Mucosa of stomach (tissue), 1 donor: ENCODE data around the gene PDE3A.
"Not testable (repeated sequence)": the region's sequence is repeated elsewhere in the genome, so short reads cannot be mapped to it uniquely, and the experiment has no call there.

Experiments used
- H3K27me3 ChIP-seq: one replicate; pipeline ENCODE4 v1.7.0; 2013; ENCODE audit warnings: mild to moderate bottlenecking, low read length; ENCODE audit not compliant: control insufficient read depth, insufficient read depth
- H3K36me3 ChIP-seq: one replicate; pipeline ENCODE4 v1.7.0; 2013; ENCODE audit warnings: low read length; ENCODE audit not compliant: control insufficient read depth, insufficient read depth
- H3K4me1 ChIP-seq: one replicate; pipeline ENCODE4 v1.7.0; 2013; ENCODE audit warnings: mild to moderate bottlenecking, low read length; ENCODE audit not compliant: control insufficient read depth, insufficient read depth
- H3K4me3 ChIP-seq: one replicate; pipeline ENCODE4 v1.7.0; 2013; ENCODE audit warnings: low read length
- H3K9ac ChIP-seq: one replicate; pipeline ENCODE4 v1.7.0; 2013; ENCODE audit warnings: mild to moderate bottlenecking, low read length, moderate library complexity
- H3K9me3 ChIP-seq: one replicate; pipeline ENCODE4 v1.7.0; 2013; ENCODE audit warnings: mild to moderate bottlenecking, low read length, moderate library complexity; ENCODE audit not compliant: control insufficient read depth
- donor health status: Pancreatic carcinoma.

The PDE3A gene

GRCh38 chr12:20368114-20368650 is at the start of gene PDE3A:
Gene PDE3A (plus strand): TSS chr12:20368537. CDS start chr12:20369285, 748 bp downstream.
- no peaks in the 10 kb centered on the region for H3K4me1 ChIP-seq
- peaks cover 37% of the 10 kb centered on the region for H3K27me3 ChIP-seq
- no peaks in the 10 kb centered on the region for H3K36me3 ChIP-seq
- H3K9ac ChIP-seq, result peak within 1 kb of the TSS; percentile 62
- no peaks in the 10 kb centered on the region for H3K9me3 ChIP-seq
- peak within 1 kb of the TSS; percentile 19 for H3K4me3 ChIP-seq

- H3K4me1 ChIP-seq, result no peaks in the 10 kb centered on the region
These were observed 49.0 kb upstream of the PDE3A start for GRCh38 chr12:20319366-20319765.

GRCh38 chr12:20320552-20320951 is 47.8 kb upstream of the PDE3A start:
- Histone ChIP-seq H3K27me3 (no peaks in the 10 kb centered on the region), H3K4me3 (no peak overlapping the region), H3K36me3 (no peaks in the 10 kb centered on the region), H3K4me1 (no peaks in the 10 kb centered on the region), H3K9me3 (no peaks in the 10 kb centered on the region), H3K9ac (no peak overlapping the region)

More at GRCh38 chr12:20319366-20319765, 49.0 kb upstream of the PDE3A start:
- H3K4me3 ChIP-seq, result no peak overlapping the region
- H3K36me3 ChIP-seq, result no peaks in the 10 kb centered on the region
- no peaks in the 10 kb centered on the region for H3K27me3 ChIP-seq
- H3K9ac ChIP-seq, result no peak overlapping the region
- no peaks in the 10 kb centered on the region for H3K9me3 ChIP-seq

DNA sequence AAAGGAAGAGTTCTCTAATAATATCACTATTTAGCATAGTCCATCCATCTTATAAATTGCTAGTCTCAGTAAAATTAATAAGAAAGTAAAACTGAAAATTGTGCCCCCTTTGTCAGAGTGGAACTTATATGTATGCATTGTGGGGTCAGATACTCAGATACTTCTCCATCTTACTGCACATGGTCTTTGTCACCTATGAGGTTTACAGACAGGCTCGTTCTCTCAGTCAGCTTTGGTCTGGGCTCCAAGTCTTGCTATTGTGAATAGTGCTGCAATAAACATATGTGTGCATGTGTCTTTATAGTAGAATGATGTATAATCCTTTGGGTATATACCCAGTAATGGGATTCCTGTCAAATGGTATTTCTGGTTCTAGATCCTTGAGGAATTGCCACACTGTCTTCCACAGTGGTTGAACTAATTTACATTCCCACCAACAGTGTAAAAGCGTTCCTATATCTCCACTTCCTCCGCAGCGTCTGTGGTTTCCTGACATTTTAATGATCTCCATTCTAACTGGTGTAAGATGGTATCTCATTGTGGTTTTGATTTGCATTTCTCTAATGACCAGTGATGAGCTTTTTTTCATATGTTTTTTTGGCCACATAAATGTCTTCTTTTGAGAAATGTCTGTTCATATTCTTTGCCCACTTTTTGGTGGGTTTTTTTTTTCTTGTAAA is 37.4 kb upstream of the PDE3A start:
- H3K4me1 ChIP-seq, H3K27me3 ChIP-seq, H3K9ac ChIP-seq, H3K36me3 ChIP-seq, H3K4me3 ChIP-seq, H3K9me3 ChIP-seq: not testable (repeated sequence)

- Histone ChIP-seq H3K27me3 (no peaks in the 10 kb centered on the region), H3K9me3 (no peaks in the 10 kb centered on the region), H3K4me3 (no peak overlapping the region), H3K9ac (no peak overlapping the region), H3K36me3 (no peaks in the 10 kb centered on the region), H3K4me1 (no peaks in the 10 kb centered on the region)
These were observed 29.3 kb upstream of the PDE3A start for GRCh38 chr12:20339060-20339459.

DNA sequence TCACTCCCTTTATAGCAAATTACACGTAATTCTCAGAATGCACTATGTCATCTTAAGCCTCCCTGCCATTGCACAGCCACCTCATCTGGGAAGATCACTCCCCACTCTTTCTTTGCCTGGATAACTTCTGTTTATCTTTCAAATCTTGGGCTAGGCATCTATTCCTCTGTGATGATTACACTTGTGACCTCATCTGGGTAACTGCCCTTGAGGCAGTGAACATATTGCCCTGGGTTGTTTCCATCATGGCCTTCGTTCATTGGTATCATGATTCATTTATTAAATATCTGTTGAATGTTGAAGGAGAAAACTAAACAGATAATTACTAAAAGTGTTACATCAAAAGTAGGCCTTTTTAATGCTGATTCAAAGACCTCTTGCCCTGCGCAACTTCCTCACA is 26.2 kb upstream of the PDE3A start:
- Histone ChIP-seq H3K9me3 (no peaks in the 10 kb centered on the region), H3K4me3 (no peak overlapping the region), H3K9ac (no peak overlapping the region)

DNA sequence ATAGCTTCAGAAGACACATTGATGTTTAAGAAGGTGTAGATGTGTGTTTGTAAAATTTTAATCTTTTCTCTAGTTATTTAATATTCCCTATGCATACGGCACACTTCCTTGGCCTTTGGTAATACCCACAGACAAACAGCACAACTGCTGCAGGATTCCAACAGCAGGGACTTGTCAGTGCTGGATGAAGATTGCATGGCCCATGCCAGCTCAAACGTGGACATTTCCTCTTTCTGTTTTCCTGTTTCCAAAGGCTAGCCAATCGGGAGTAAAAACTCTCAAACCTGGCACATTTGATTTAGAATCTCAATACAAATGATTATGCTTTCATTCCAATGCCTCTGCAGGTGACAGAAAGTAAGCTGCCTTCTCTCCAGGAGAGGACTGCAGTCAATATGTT is 22.5 kb upstream of the PDE3A start:
- Histone ChIP-seq H3K9ac (no peak overlapping the region), H3K4me3 (no peak overlapping the region), H3K27me3 (no peaks in the 10 kb centered on the region), H3K4me1 (no peaks in the 10 kb centered on the region), H3K36me3 (no peaks in the 10 kb centered on the region), H3K9me3 (no peaks in the 10 kb centered on the region)

More for the DNA sequence above, 26.2 kb upstream of the PDE3A start:
- Histone ChIP-seq H3K4me1 (no peaks in the 10 kb centered on the region), H3K27me3 (no peaks in the 10 kb centered on the region), H3K36me3 (no peaks in the 10 kb centered on the region)

- Histone ChIP-seq H3K9me3 (no peaks in the 10 kb centered on the region), H3K36me3 (no peaks in the 10 kb centered on the region), H3K9ac (no peak overlapping the region), H3K27me3 (no peaks in the 10 kb centered on the region), H3K4me3 (no peak overlapping the region), H3K4me1 (no peaks in the 10 kb centered on the region)
These were observed 18.3 kb upstream of the PDE3A start for GRCh38 chr12:20350026-20350425.

GRCh38 chr12:20350495-20350894 is 17.8 kb upstream of the PDE3A start:
- Histone ChIP-seq H3K9me3 (no peaks in the 10 kb centered on the region), H3K4me1 (no peaks in the 10 kb centered on the region), H3K9ac (no peak overlapping the region), H3K4me3 (no peak overlapping the region), H3K27me3 (no peaks in the 10 kb centered on the region), H3K36me3 (no peaks in the 10 kb centered on the region)

GRCh38 chr12:20351406-20351805 is 16.9 kb upstream of the PDE3A start:
- no peak overlapping the region for H3K4me3 ChIP-seq
- H3K9ac ChIP-seq, result no peak overlapping the region
- H3K27me3 ChIP-seq, result no peaks in the 10 kb centered on the region
- no peaks in the 10 kb centered on the region for H3K9me3 ChIP-seq
- no peaks in the 10 kb centered on the region for H3K4me1 ChIP-seq
- H3K36me3 ChIP-seq, result no peaks in the 10 kb centered on the region

GRCh38 chr12:20356048-20356447 is 12.3 kb upstream of the PDE3A start:
- Histone ChIP-seq H3K9me3 (no peaks in the 10 kb centered on the region), H3K9ac (no peak overlapping the region), H3K4me3 (no peak overlapping the region), H3K36me3 (no peaks in the 10 kb centered on the region), H3K4me1 (no peaks in the 10 kb centered on the region), H3K27me3 (no peaks in the 10 kb centered on the region)

DNA sequence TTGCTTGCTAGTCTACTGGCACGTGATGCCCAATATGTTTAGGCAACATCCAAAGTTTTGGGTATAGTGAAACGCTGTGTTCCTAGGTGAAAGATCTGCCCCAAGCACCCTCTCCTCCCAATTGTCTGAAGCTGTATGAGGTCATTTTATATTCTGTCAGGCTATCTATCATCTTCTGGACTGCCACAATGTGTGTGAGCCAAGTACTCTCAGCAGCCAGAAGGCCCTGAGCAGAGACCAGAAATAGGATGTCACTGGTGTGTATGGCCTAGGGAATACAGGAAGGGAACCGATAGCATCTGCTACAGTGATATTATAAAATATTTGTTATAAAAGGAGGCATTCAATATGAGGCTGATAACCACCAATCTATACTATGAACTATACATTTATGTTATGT is 7.9 kb upstream of the PDE3A start:
- H3K4me3 ChIP-seq, result no peak overlapping the region
- H3K36me3 ChIP-seq, result no peaks in the 10 kb centered on the region
- H3K27me3 ChIP-seq, result no peaks in the 10 kb centered on the region
- H3K9me3 ChIP-seq, result no peaks in the 10 kb centered on the region
- H3K4me1 ChIP-seq, result no peaks in the 10 kb centered on the region
- H3K9ac ChIP-seq, result no peak overlapping the region
